CD4-positive, CD25-positive, alpha-beta regulatory T cell (primary cell): ENCODE measurements around the gene TXN. TPM values are rescaled to one million over a fixed set of nuclear protein-coding genes. Genes with fewer than 3 reads are reported as not detected.
"Not testable (repeated sequence)": the region's sequence is repeated elsewhere in the genome, so short reads cannot be mapped to it uniquely, and the experiment has no call there.

Source experiments
- ATAC-seq, 2 donors: fragments of 150-1000 bp; cut with Tn5 transposase; one replicate each; pipeline ENCODE4 v1.10.0; 2021; ENCODE audit warnings: low read depth in 2 of 2, moderate number of reproducible peaks in 2 of 2, moderate library complexity in 1 of 2
- DNase-seq, 3 donors: peaks; one replicate each; pipeline versions ENCODE4 v3.0.0 to v3.0.0-alpha.2; 2012 to 2022; ENCODE audit warnings: mixed read lengths in 1 of 3
- H3K27ac ChIP-seq: one replicate; pipeline ENCODE4 v1.7.0; 2013; ENCODE audit warnings: mild to moderate bottlenecking, low read length; ENCODE audit not compliant: insufficient read depth, poor library complexity, severe bottlenecking
- H3K27me3 ChIP-seq: one replicate; pipeline ENCODE4 v1.7.0; 2013; ENCODE audit warnings: low read length; ENCODE audit not compliant: control insufficient read depth, insufficient read depth
- H3K36me3 ChIP-seq: one replicate; pipeline ENCODE4 v1.7.0; 2013; ENCODE audit warnings: mild to moderate bottlenecking, low read length, moderate library complexity; ENCODE audit not compliant: control insufficient read depth, insufficient read depth
- H3K4me1 ChIP-seq: 2 replicates; pipeline ENCODE4 v1.7.0; 2013; ENCODE audit warnings: mild to moderate bottlenecking, low read length; ENCODE audit not compliant: insufficient read depth, control insufficient read depth, poor library complexity, severe bottlenecking
- H3K4me3 ChIP-seq: one replicate; pipeline ENCODE4 v1.7.0; 2013; ENCODE audit warnings: low read depth, mild to moderate bottlenecking, low read length, moderate library complexity
- H3K9me3 ChIP-seq, 2 experiments: 1 replicate in 1 of 2; 2 replicates in 1 of 2; pipeline ENCODE4 v1.7.0; 2013; ENCODE audit warnings: low read length in 2 of 2, mild to moderate bottlenecking in 1 of 2, moderate library complexity in 1 of 2; ENCODE audit not compliant: control insufficient read depth in 2 of 2
- H3K27ac Mint-ChIP-seq, 3 donors: one replicate each; pipeline ENCODE4 v1.8.0; 2020 to 2022; ENCODE audit warnings: mild to moderate bottlenecking in 3 of 3, mixed read lengths in 3 of 3, moderate library complexity in 2 of 3
- H3K27me3 Mint-ChIP-seq: one replicate; pipeline ENCODE4 v1.8.0; 2022; ENCODE audit warnings: mild to moderate bottlenecking, mixed read lengths
- H3K36me3 Mint-ChIP-seq: one replicate; pipeline ENCODE4 v1.8.0; 2020; ENCODE audit warnings: mixed read lengths
- H3K4me1 Mint-ChIP-seq, 4 donors: one replicate each; pipeline ENCODE4 v1.8.0; 2020 to 2022; ENCODE audit warnings: mixed read lengths in 4 of 4, mild to moderate bottlenecking in 1 of 4
- H3K4me3 Mint-ChIP-seq, 4 donors: one replicate each; pipeline ENCODE4 v1.8.0; 2020 to 2022; ENCODE audit warnings: mild to moderate bottlenecking in 4 of 4, mixed read lengths in 4 of 4, moderate library complexity in 3 of 4
- H3K9me3 Mint-ChIP-seq, 7 donors: one replicate each; pipeline ENCODE4 v1.8.0; 2020 to 2022; ENCODE audit warnings: mixed read lengths in 7 of 7, mild to moderate bottlenecking in 3 of 7, moderate library complexity in 2 of 7
- polyA plus RNA-seq, 4 donors: library from polyadenylated mRNA; unstranded; fragments of 300-500 nt; fragmentation: Illumina TruSeq; gene quantifications; one replicate each; pipeline ENCODE4 v1.2.3, GENCODE V29; 2021
- total RNA-seq: library from RNA; stranded (reverse); gene quantifications from one replicate; pipeline ENCODE4 v1.2.3, GENCODE V29; 2022

The TXN gene
- total and polyA plus RNA-seq, 5 donors from 2014 or later, result 58.4 to 277 (median 177) TPM

GRCh38 chr9:110207071-110207641 is 49.2 kb downstream of the TXN start:
- peaks cover 0 to 5% (median 0%) of the 10 kb centered on the region in 4 donors for H3K4me1 Mint-ChIP-seq
- H3K36me3 Mint-ChIP-seq, result peaks cover 3% of the 10 kb centered on the region
- peaks cover 16% of the 10 kb centered on the region for H3K27me3 Mint-ChIP-seq
- DNase-seq (no peak), ATAC-seq (no peak)
- no peaks in the 10 kb centered on the region for H3K36me3 ChIP-seq
- no peak overlapping the region for H3K27ac Mint-ChIP-seq
- no peaks in the 10 kb centered on the region for H3K9me3 ChIP-seq
- no peak overlapping the region for H3K4me3 Mint-ChIP-seq
- H3K27me3 ChIP-seq, result peaks cover 2% of the 10 kb centered on the region
- no peaks in the 10 kb centered on the region for H3K4me1 ChIP-seq
- peaks cover 0 to 3% (median 0%) of the 10 kb centered on the region in 7 donors for H3K9me3 Mint-ChIP-seq
- no peak overlapping the region for H3K4me3 ChIP-seq
- no peak overlapping the region for H3K27ac ChIP-seq

- H3K27ac ChIP-seq, result no peak overlapping the region
- Mint-ChIP-seq H3K27ac (no peak overlapping the region), H3K27me3 (peaks cover 16% of the 10 kb centered on the region), H3K36me3 (peaks cover under 1% of the 10 kb centered on the region), H3K4me1 (peaks cover 0 to 5% (median 0%) of the 10 kb centered on the region in 4 donors), H3K4me3 (no peak overlapping the region), H3K9me3 (peaks cover 0 to 2% (median 0%) of the 10 kb centered on the region in 7 donors)
- no peaks in the 10 kb centered on the region for H3K36me3 ChIP-seq
- no peak for ATAC-seq
- H3K4me1 ChIP-seq, result no peaks in the 10 kb centered on the region
- DNase-seq, result no peak
- H3K27me3 ChIP-seq, result peaks cover 2% of the 10 kb centered on the region
- H3K4me3 ChIP-seq, result no peak overlapping the region
- no peaks in the 10 kb centered on the region for H3K9me3 ChIP-seq
Observed at GRCh38 chr9:110206389-110206788, 49.9 kb downstream of the TXN start.

- not testable (repeated sequence) for H3K36me3 Mint-ChIP-seq, H3K36me3 ChIP-seq, H3K9me3 ChIP-seq, DNase-seq, ATAC-seq, H3K4me1 ChIP-seq, H3K9me3 Mint-ChIP-seq, H3K27ac Mint-ChIP-seq, H3K4me3 ChIP-seq, H3K27me3 ChIP-seq, H3K4me1 Mint-ChIP-seq, H3K27ac ChIP-seq, H3K4me3 Mint-ChIP-seq
- H3K27me3 Mint-ChIP-seq, result peaks cover 20% of the 10 kb centered on the region
Observed at GRCh38 chr9:110205612-110206011, 50.7 kb downstream of the TXN start.

- no peak overlapping the region for H3K27ac Mint-ChIP-seq
- Histone ChIP-seq H3K4me1 (no peaks in the 10 kb centered on the region), H3K4me3 (no peak overlapping the region), H3K27me3 (peaks cover 4% of the 10 kb centered on the region), H3K36me3 (no peaks in the 10 kb centered on the region), H3K27ac (no peak overlapping the region), H3K9me3 (no peaks in the 10 kb centered on the region)
- no peak for ATAC-seq
- H3K4me3 Mint-ChIP-seq, result no peak overlapping the region
- H3K36me3 Mint-ChIP-seq, result no peaks in the 10 kb centered on the region
- peaks cover 0 to 5% (median 0%) of the 10 kb centered on the region in 4 donors for H3K4me1 Mint-ChIP-seq
- H3K9me3 Mint-ChIP-seq, result no peaks in the 10 kb centered on the region
- DNase-seq, result no peak
- H3K27me3 Mint-ChIP-seq, result peaks cover 25% of the 10 kb centered on the region
Observed at GRCh38 chr9:110202232-110202631, 54.1 kb downstream of the TXN start.

- no peak for ATAC-seq
- Histone ChIP-seq H3K27ac (no peak overlapping the region), H3K4me3 (no peak overlapping the region), H3K4me1 (no peaks in the 10 kb centered on the region), H3K9me3 (no peaks in the 10 kb centered on the region), H3K36me3 (no peaks in the 10 kb centered on the region), H3K27me3 (peaks cover 4% of the 10 kb centered on the region)
- Mint-ChIP-seq H3K27ac (no peak overlapping the region), H3K4me3 (no peak overlapping the region), H3K27me3 (peaks cover 16% of the 10 kb centered on the region), H3K9me3 (no peaks in the 10 kb centered on the region), H3K36me3 (no peaks in the 10 kb centered on the region), H3K4me1 (no peaks in the 10 kb centered on the region)
- DNase-seq, result no peak
Observed at GRCh38 chr9:110199643-110200042, 56.7 kb downstream of the TXN start.

GRCh38 chr9:110198357-110198756 is 58.0 kb downstream of the TXN start:
- Mint-ChIP-seq H3K4me1 (peaks cover 0 to 4% (median 0%) of the 10 kb centered on the region in 4 donors), H3K36me3 (no peaks in the 10 kb centered on the region), H3K4me3 (no peak overlapping the region), H3K27me3 (peaks cover 18% of the 10 kb centered on the region), H3K9me3 (no peaks in the 10 kb centered on the region), H3K27ac (no peak overlapping the region)
- no peak overlapping the region for H3K27ac ChIP-seq
- no peaks in the 10 kb centered on the region for H3K36me3 ChIP-seq
- H3K9me3 ChIP-seq, result no peaks in the 10 kb centered on the region
- H3K27me3 ChIP-seq, result peaks cover 4% of the 10 kb centered on the region
- no peaks in the 10 kb centered on the region for H3K4me1 ChIP-seq
- DNase-seq (no peak), ATAC-seq (no peak)
- H3K4me3 ChIP-seq, result no peak overlapping the region

GRCh38 chr9:110197330-110198187 is 58.7 kb downstream of the TXN start:
- Mint-ChIP-seq H3K4me3 (no peak overlapping the region), H3K27me3 (peaks cover 18% of the 10 kb centered on the region), H3K9me3 (no peaks in the 10 kb centered on the region), H3K4me1 (peaks cover 0 to 4% (median 0%) of the 10 kb centered on the region in 4 donors), H3K27ac (no peak overlapping the region), H3K36me3 (no peaks in the 10 kb centered on the region)
- Histone ChIP-seq H3K27ac (no peak overlapping the region), H3K36me3 (no peaks in the 10 kb centered on the region), H3K4me3 (no peak overlapping the region), H3K9me3 (no peaks in the 10 kb centered on the region), H3K27me3 (peaks cover 4% of the 10 kb centered on the region), H3K4me1 (no peaks in the 10 kb centered on the region)
- ATAC-seq (no peak), DNase-seq (no peak)

- H3K36me3 Mint-ChIP-seq, H3K27ac Mint-ChIP-seq, H3K9me3 ChIP-seq, H3K4me3 Mint-ChIP-seq, H3K4me1 ChIP-seq, DNase-seq, H3K9me3 Mint-ChIP-seq, H3K4me1 Mint-ChIP-seq, H3K27me3 ChIP-seq, H3K4me3 ChIP-seq, ATAC-seq, H3K36me3 ChIP-seq, H3K27ac ChIP-seq: not testable (repeated sequence)
- peaks cover 18% of the 10 kb centered on the region for H3K27me3 Mint-ChIP-seq
Observed at GRCh38 chr9:110196084-110196499, 60.2 kb downstream of the TXN start.
